ENCODE measurements around the gene GLB1L3.

- no peak for TF ChIP-seq POLR2A (IDR thresholded peaks at IDR 0.05; ENCODE audit: low read length)
- TF ChIP-seq GATA1 (IDR thresholded peaks at IDR 0.05; ENCODE audit: low read depth, low read length): no peak
Measured at GRCh38 chr11:134332782-134333181, 56.6 kb downstream of the GLB1L3 start.
